Epithelial cell of esophagus (primary cell): Measurements from ENCODE around the gene NRG2.
A peak's percentile ranks its signal among the peaks of the same experiment; 100 is the strongest.

Source experiments
- DNase-seq: peaks from one replicate; pipeline ENCODE4 v3.0.0; 2010; ENCODE audit warnings: low read depth
- H3K4me3 ChIP-seq: 2 replicates; pipeline ENCODE4 v1.5.1; 2011; ENCODE audit warnings: mild to moderate bottlenecking, low read length, control low read depth
- CTCF ChIP-seq: IDR thresholded peaks from 2 replicates; pipeline ENCODE4 v1.5.1; 2011; ENCODE audit warnings: low read depth, mild to moderate bottlenecking, low read length, control low read depth, inconsistent platforms; ENCODE audit not compliant: insufficient read depth; ENCODE audit errors: missing control alignments

NRG2 gene

GRCh38 chr5:139906661-139907060, 136.4 kb downstream of the NRG2 start:
- DNase-seq, result no peak
- TF ChIP-seq CTCF, result no peak
- H3K4me3 ChIP-seq, result no peak overlapping the region

- H3K4me3 ChIP-seq, result no peak overlapping the region
These were observed 138.1 kb downstream of the NRG2 start for GRCh38 chr5:139904816-139905661.

GRCh38 chr5:139904566-139904815, 138.6 kb downstream of the NRG2 start:
- no peak for DNase-seq
- H3K4me3 ChIP-seq, result no peak overlapping the region
- no peak for TF ChIP-seq CTCF

More at GRCh38 chr5:139904816-139905661, 138.1 kb downstream of the NRG2 start:
- TF ChIP-seq CTCF, result no peak
- DNase-seq, result no peak

- peak; percentile 18 for DNase-seq
- peak overlapping the region; percentile 28 for H3K4me3 ChIP-seq
- TF ChIP-seq CTCF, result no peak
These were observed 139.1 kb downstream of the NRG2 start for GRCh38 chr5:139903795-139904565.

- DNase-seq, result no peak
- TF ChIP-seq CTCF, result no peak
- no peak overlapping the region for H3K4me3 ChIP-seq
These were observed 139.7 kb downstream of the NRG2 start for GRCh38 chr5:139903450-139903794.

GRCh38 chr5:139901986-139902385, 141.1 kb downstream of the NRG2 start:
- no peak for DNase-seq
- H3K4me3 ChIP-seq, result no peak overlapping the region
- no peak for TF ChIP-seq CTCF
